Measurements from ENCODE around the gene LRRC36.

- TF ChIP-seq CTCF (conservative IDR thresholded peaks at IDR 0.05; ENCODE audit: low read depth in 2 of 2) (no peak), REST (IDR thresholded peaks at IDR 0.05; ENCODE audit: unreplicated experiment) (no peak), JUNB (IDR thresholded peaks at IDR 0.05; ENCODE audit: unreplicated experiment) (no peak), EZH2phosphoT487 (IDR thresholded peaks at IDR 0.05; ENCODE audit: unreplicated experiment) (no peak)
These were observed 18.8 kb downstream of the LRRC36 start for GRCh38 chr16:67345401-67345800.
